K562 (cell line): ENCODE results near the gene AGPAT3. TPM values are rescaled to one million over a fixed set of nuclear protein-coding genes. Genes with fewer than 3 reads are reported as not detected.

Experiments used
- ATAC-seq: fragments of 200-7000 bp; cut with Tn5 transposase; 3 replicates; pipeline ENCODE4 v1.9.1; 2020; ENCODE audit warnings: moderate library complexity
- BruUV-seq: library from RNA; stranded (reverse); fragments of 400-500 nt; replicated peaks from 2 replicates; lab custom pipeline; 2021; lab: Mats Ljungman, UMichigan
- CTCF ChIA-PET: fragments of 300-600 bp; formaldehyde crosslinking; extraction: SDS; loops from one replicate; lab custom pipeline; 2021; ENCODE audit warnings: low intra/inter-chr PET ratio; lab: Yijun Ruan, JAX
- POLR2A ChIA-PET: fragments of 300-600, 350-650 bp; sonication (Branson Sonifier 250); formaldehyde crosslinking; extraction: SDS; loops from one replicate; lab custom pipeline; 2021; ENCODE audit warnings: antibody characterized with exemption, inconsistent platforms; lab: Yijun Ruan, JAX
- DNase-seq, 4 experiments: peaks; one replicate each; pipeline versions ENCODE4 v3.0.0 to v3.0.0-alpha.2; 2011 to 2018; ENCODE audit warnings: low spot score in 3 of 4, mixed read lengths in 3 of 4; ENCODE audit errors: extremely low read depth in 1 of 4
- FAIRE-seq: peaks from 2 replicates; lab custom pipeline; 2011; peaks lifted over from hg19 to GRCh38; lab: Jason Lieb, UNC
- H2AFZ ChIP-seq: 2 replicates; pipeline ENCODE4 v1.6.0; 2011; ENCODE audit warnings: low read depth, low read length, control low read depth, inconsistent platforms
- H3K27ac ChIP-seq: fragments of 200-600 bp; 3 replicates; pipeline ENCODE4 v1.8.0; 2011; ENCODE audit warnings: low read depth, mild to moderate bottlenecking, control low read depth, inconsistent platforms, low read length, moderate library complexity, mixed read lengths; ENCODE audit errors: extremely low read depth
- H3K27me3 ChIP-seq, 2 experiments: fragments of 300-600 bp in 1 of 2; 2 replicates in 1 of 2; 3 replicates in 1 of 2; pipeline versions ENCODE4 v1.6.0 to v1.8.0; 2011; ENCODE audit warnings: inconsistent platforms in 2 of 2, low read length in 2 of 2, mild to moderate bottlenecking in 1 of 2, mixed read lengths in 1 of 2, moderate library complexity in 1 of 2; ENCODE audit not compliant: control insufficient read depth in 2 of 2, insufficient read depth in 2 of 2
- H3K36me3 ChIP-seq: fragments of 300-600 bp; 3 replicates; pipeline ENCODE4 v1.8.0; 2011; ENCODE audit warnings: mild to moderate bottlenecking, low read length, inconsistent platforms; ENCODE audit not compliant: control insufficient read depth, insufficient read depth
- H3K4me1 ChIP-seq, 2 experiments: fragments of 200-600 bp in 1 of 2; replicated peaks in 1 of 2; 2 replicates in 1 of 2; 3 replicates in 1 of 2; pipeline versions ENCODE4 v1.5.1 to v1.8.0; 2011; ENCODE audit warnings: inconsistent platforms in 2 of 2, low read length in 2 of 2, mild to moderate bottlenecking in 1 of 2, mixed read lengths in 1 of 2, moderate library complexity in 1 of 2; ENCODE audit not compliant: control insufficient read depth in 2 of 2, insufficient read depth in 2 of 2
- H3K4me2 ChIP-seq: 2 replicates; pipeline ENCODE4 v1.6.1; 2011; ENCODE audit warnings: low read length, control low read depth, inconsistent platforms, mixed read lengths; ENCODE audit not compliant: insufficient read depth
- H3K4me3 ChIP-seq: fragments of 200-600 bp; sonication (generic), shearing (Covaris generic); 2 replicates; pipeline ENCODE4 v1.5.1; 2016; ENCODE audit warnings: control low read depth, inconsistent platforms
- H3K79me2 ChIP-seq: fragments of 200-600 bp; 3 replicates; pipeline ENCODE4 v1.8.0; 2011; ENCODE audit warnings: low read length, inconsistent platforms; ENCODE audit not compliant: control insufficient read depth, insufficient read depth
- H3K9ac ChIP-seq, 2 experiments: 2 replicates each; pipeline versions ENCODE4 v1.6.0 to v1.6.1; 2011; ENCODE audit warnings: low read depth in 2 of 2, low read length in 2 of 2, control low read depth in 1 of 2, inconsistent platforms in 1 of 2, mild to moderate bottlenecking in 1 of 2, mixed read lengths in 1 of 2; ENCODE audit not compliant: insufficient read depth in 1 of 2
- H3K9me1 ChIP-seq: one replicate; pipeline ENCODE4 v1.6.0; 2011; ENCODE audit warnings: inconsistent platforms, mild to moderate bottlenecking, low read length, moderate library complexity; ENCODE audit not compliant: control insufficient read depth, insufficient read depth
- H3K9me3 ChIP-seq: replicated peaks from 2 replicates; pipeline ENCODE4 v1.5.1; 2011; ENCODE audit warnings: low read depth, low read length, inconsistent platforms; ENCODE audit not compliant: control insufficient read depth, insufficient read depth
- H4K20me1 ChIP-seq: replicated peaks from 2 replicates; pipeline ENCODE4 v1.6.1; 2011; ENCODE audit warnings: low read length, inconsistent platforms, mixed read lengths; ENCODE audit not compliant: control insufficient read depth, insufficient read depth
- CBFA2T3 ChIP-seq: fragments of 450-650 bp; IDR thresholded peaks from 2 replicates; pipeline ENCODE4 v1.6.1; 2017
- DMBX1 ChIP-seq: fragments of 250-450 bp; sonication (Bioruptor Pico); IDR thresholded peaks from 2 replicates; pipeline ENCODE4 v1.8.0; 2022; ENCODE audit warnings: inconsistent platforms, mild to moderate bottlenecking, moderate library complexity, borderline replicate concordance
- FIP1L1 ChIP-seq: fragments of 200-400 bp; formaldehyde crosslinking; IDR thresholded peaks from 2 replicates; pipeline ENCODE4 v1.6.1; 2018; ENCODE audit warnings: mild to moderate bottlenecking, low read depth, low read length; ENCODE audit not compliant: poor library complexity, severe bottlenecking
- FOSL1 ChIP-seq: fragments of 200-800 bp; sonication (Bioruptor generic); conservative IDR thresholded peaks from 2 replicates; pipeline ENCODE4 v1.6.1; 2016; ENCODE audit warnings: missing genetic modification characterization, missing compliant biosample characterization
- HNRNPL ChIP-seq: fragments of 200-400 bp; formaldehyde crosslinking; IDR thresholded peaks from 2 replicates; pipeline ENCODE4 v1.6.1; 2017; ENCODE audit warnings: low read depth, mild to moderate bottlenecking, low read length
- IRF2 ChIP-seq: sonication (generic); formaldehyde crosslinking; IDR thresholded peaks from 2 replicates; pipeline ENCODE4 v1.8.1; 2022; ENCODE audit warnings: mild to moderate bottlenecking, missing genetic modification reagents
- MAX ChIP-seq: sonication (generic); formaldehyde crosslinking; IDR thresholded peaks from 2 replicates; pipeline ENCODE4 v1.9.0; 2022; ENCODE audit warnings: mild to moderate bottlenecking, missing genetic modification reagents
- PCBP1 ChIP-seq: fragments of 200-400 bp; formaldehyde crosslinking; IDR thresholded peaks from 2 replicates; pipeline ENCODE4 v1.6.1; 2018; ENCODE audit warnings: mild to moderate bottlenecking, low read depth, low read length; ENCODE audit not compliant: poor library complexity, severe bottlenecking
- RBFOX2 ChIP-seq: fragments of 200-400 bp; formaldehyde crosslinking; IDR thresholded peaks from 2 replicates; pipeline ENCODE4 v1.6.1; 2017; ENCODE audit warnings: low read depth, mild to moderate bottlenecking, low read length, moderate library complexity
- TAF9B ChIP-seq: fragments of 450-650 bp; IDR thresholded peaks from 2 replicates; pipeline ENCODE4 v1.6.1; 2018; ENCODE audit warnings: mild to moderate bottlenecking; ENCODE audit not compliant: partially characterized antibody
- USF1 ChIP-seq: sonication (generic); formaldehyde crosslinking; IDR thresholded peaks from 2 replicates; pipeline ENCODE4 v1.9.0; 2022; ENCODE audit warnings: mild to moderate bottlenecking, missing genetic modification reagents
- ZBTB2 ChIP-seq: fragments of 450-650 bp; IDR thresholded peaks from 2 replicates; pipeline ENCODE4 v1.6.1; 2016; ENCODE audit warnings: antibody characterized with exemption
- ZBTB33 ChIP-seq: sonication (generic); formaldehyde crosslinking; IDR thresholded peaks from 2 replicates; pipeline ENCODE4 v1.8.1; 2023; ENCODE audit warnings: mild to moderate bottlenecking, missing genetic modification reagents
- ZC3H4 ChIP-seq: sonication (generic); formaldehyde crosslinking; IDR thresholded peaks from 2 replicates; pipeline ENCODE4 v1.9.0; 2021; ENCODE audit warnings: missing genetic modification reagents, borderline replicate concordance
- ZNF253 ChIP-seq: fragments of 250-450 bp; sonication (Bioruptor Pico); conservative IDR thresholded peaks from 2 replicates; pipeline ENCODE4 v1.6.1; 2021; ENCODE audit warnings: mild to moderate bottlenecking
- ZNF41 ChIP-seq: fragments of 250-450 bp; sonication (Bioruptor Pico); conservative IDR thresholded peaks from 2 replicates; pipeline ENCODE4 v1.4.0; 2020; ENCODE audit warnings: mild to moderate bottlenecking
- WGBS: fragments of 100-300 bp; shearing (Covaris generic); methylation state at CpG from one replicate; pipeline ENCODE4 v1.1.6; 2016; ENCODE audit warnings: low coverage, mixed read lengths; ENCODE audit not compliant: insufficient coverage; ENCODE audit errors: missing lambda C conversion rate; 5-methylcytosine and 5-hydroxymethylcytosine counted together
- in situ Hi-C: fragments of 300-500 bp; cut with MboI; formaldehyde crosslinking; loops from 4 replicates; pipeline ENCODE4 v1.15.0; 2018; ENCODE audit warnings: inconsistent platforms, mixed read lengths
- intact Hi-C: fragments of 100-400 bp; cut with micrococcal nuclease; formaldehyde crosslinking; loops from 2 replicates; pipeline ENCODE4 v1.14.2; 2022
- polyA plus RNA-seq, 8 experiments: library from polyadenylated mRNA; depleted of rRNA in 4 of 8; stranded (reverse) in 5 of 8; unstranded in 3 of 8; fragments of >200 nt; fragmentation: Nextera tagmentation in 2 of 8; fragmentation: Illumina TruSeq in 1 of 8; extraction: Ambion mirVana in 2 of 8; extraction: Trizol in 1 of 8; gene quantifications; 2 replicates each; pipeline versions ENCODE4 v1.2.1 to v1.2.3, GENCODE V29; 2011 to 2014; ENCODE audit warnings: inconsistent platforms in 1 of 8, missing spikeins in 1 of 8
- total RNA-seq, 7 experiments: library from RNA; depleted of rRNA in 6 of 7; stranded (reverse); fragments of >200 nt in 6 of 7; fragmentation: Illumina TruSeq in 2 of 7; extraction: Trizol in 2 of 7; gene quantifications; 2 replicates each; pipeline versions ENCODE4 v1.2.1 to v1.2.3, GENCODE V29; 2011 to 2021; ENCODE audit warnings: low replicate concordance in 1 of 7

AGPAT3 gene
- total and polyA plus RNA-seq, 9 of the 15 experiments (the other 6 are each of a cell fraction or from before 2014, with no cell fraction given), result 1.5 to 88.4 (median 35.7) TPM

- intact Hi-C loops (loop anchor here (5.0 kb wide), 1 partner anchor 43 kb away; no protein-coding TSS in a partner anchor), in situ Hi-C loops (no loop called here)
- H3K4me3 ChIP-seq, result no peak overlapping the region
- H3K27me3 ChIP-seq, result no peaks in the 10 kb centered on the region
- peaks cover 34% of the 10 kb centered on the region; the same call in 2 of the 3 replicates for H3K36me3 ChIP-seq
- DNase-seq, result no peak
- H3K79me2 ChIP-seq, result peaks cover 47% of the 10 kb centered on the region
- no peak overlapping the region for H3K27ac ChIP-seq
- no peak overlapping the region for H2AFZ ChIP-seq
- peaks cover 20 to 70% of the 10 kb centered on the region in 2 experiments; a peak in 4 of 5 replicates for H3K4me1 ChIP-seq
- WGBS, result 92% methylated on average over 41 of the region's 41 CpGs
- no peak for ATAC-seq
- H3K4me2 ChIP-seq, result no peak overlapping the region
- H3K9me3 ChIP-seq, result 0 out of 2 replicates have a peak, but pooled peaks cover 3% of the 10 kb centered on the region
- BruUV-seq, result no TSS peak
- no peaks in the 10 kb centered on the region for H3K9me1 ChIP-seq
- ChIA-PET CTCF (no interaction called here), POLR2A (interaction anchor here (0.6 to 0.9 kb wide), 2 partner anchors 16 to 139 kb away, joined by 4 read pairs; no protein-coding TSS in a partner anchor)
- H4K20me1 ChIP-seq, result no peaks in the 10 kb centered on the region; the same call in 1 of the 2 replicates
- no peak for FAIRE-seq
- peak overlapping the region in 1 of 2 experiments; percentile 87; a peak in 2 of 4 replicates for H3K9ac ChIP-seq
- peak; percentile 75 for TF ChIP-seq ZBTB33 (CRISPR knock-in tag)
- no peak for TF ChIP-seq CBFA2T3
- no peak for TF ChIP-seq ZNF41 (CRISPR knock-in tag)
- TF ChIP-seq USF1 (CRISPR knock-in tag), result 0 out of 2 replicates have a peak, but pooled peaks have one; percentile 20
- no peak for TF ChIP-seq ZNF253 (CRISPR knock-in tag)
- TF ChIP-seq TAF9B, result no peak
- peak; percentile 24 for TF ChIP-seq PCBP1
- TF ChIP-seq DMBX1, result no peak
- TF ChIP-seq FOSL1 (tag), result no peak
- TF ChIP-seq FIP1L1, result peak; percentile 47
- TF ChIP-seq RBFOX2, result peak; percentile 59
- TF ChIP-seq ZC3H4 (CRISPR knock-in tag), result 0 out of 2 replicates have a peak, but pooled peaks have one; percentile 15
- TF ChIP-seq IRF2 (CRISPR knock-in tag), result peak; percentile 27; the same call in 1 of the 2 replicates
- TF ChIP-seq MAX (CRISPR knock-in tag), result peak; percentile 27; the same call in 1 of the 2 replicates
- TF ChIP-seq HNRNPL, result peak; percentile 97
- peak; percentile 55 for TF ChIP-seq ZBTB2
Measured at GRCh38 chr21:43934716-43935705, 70.0 kb downstream of the AGPAT3 start.
